A673 (cell line): ENCODE data around the gene ZBTB33. TPM values are rescaled to one million over a fixed set of nuclear protein-coding genes. Genes with fewer than 3 reads are reported as not detected.

Source experiments
- BruUV-seq: library from RNA; stranded (reverse); fragments of 400-500 nt; replicated peaks from 2 replicates; lab custom pipeline; 2021; lab: Mats Ljungman, UMichigan
- CTCF ChIA-PET: fragments of 300-600 bp; sonication (Branson Sonifier 250); formaldehyde crosslinking; loops from one replicate; lab custom pipeline; 2022; ENCODE audit warnings: antibody characterized with exemption; lab: Charles Lee
- POLR2A ChIA-PET: fragments of 300-600 bp; sonication (Branson Sonifier 250); formaldehyde crosslinking; loops from one replicate; lab custom pipeline; 2022; ENCODE audit warnings: antibody characterized with exemption; ENCODE audit not compliant: low non-redundant PET; lab: Charles Lee
- DNase-seq: peaks from one replicate; pipeline ENCODE4 v3.0.0-alpha.2; 2015; ENCODE audit warnings: low spot score
- H3K27ac ChIP-seq: fragments of 200-600 bp; sonication (generic); 2 replicates; pipeline ENCODE4 v1.5.1; 2016; ENCODE audit warnings: mixed run types, low read depth, mild to moderate bottlenecking, mixed read lengths, antibody characterized with exemption, low read length; ENCODE audit not compliant: poor library complexity, severe bottlenecking
- H3K27me3 ChIP-seq: fragments of 200-600 bp; sonication (generic); replicated peaks from 2 replicates; pipeline ENCODE4 v1.6.1; 2017; ENCODE audit warnings: mixed run types, low read depth, mild to moderate bottlenecking, mixed read lengths, antibody characterized with exemption, low read length; ENCODE audit not compliant: insufficient read depth, poor library complexity
- H3K36me3 ChIP-seq: fragments of 200-600 bp; sonication (generic); 2 replicates; pipeline ENCODE4 v1.6.1; 2016; ENCODE audit warnings: mixed run types, mild to moderate bottlenecking, mixed read lengths, antibody characterized with exemption, low read length; ENCODE audit not compliant: insufficient read depth, poor library complexity, severe bottlenecking
- H3K4me1 ChIP-seq: fragments of 200-600 bp; sonication (generic); 2 replicates; pipeline ENCODE4 v1.6.1; 2017; ENCODE audit warnings: mixed run types, mild to moderate bottlenecking, mixed read lengths, antibody characterized with exemption, low read length; ENCODE audit not compliant: insufficient read depth, poor library complexity, severe bottlenecking
- H3K4me3 ChIP-seq: fragments of 200-600 bp; sonication (generic); 2 replicates; pipeline ENCODE4 v1.5.1; 2016; ENCODE audit warnings: low read depth, mixed run types, mild to moderate bottlenecking, mixed read lengths, low read length; ENCODE audit not compliant: poor library complexity, severe bottlenecking
- H3K9me3 ChIP-seq: fragments of 200-600 bp; sonication (generic); 2 replicates; pipeline ENCODE4 v1.6.1; 2016; ENCODE audit warnings: mixed run types, low read depth, mild to moderate bottlenecking, mixed read lengths, antibody characterized with exemption, low read length; ENCODE audit not compliant: poor library complexity, severe bottlenecking
- CTCF ChIP-seq: fragments of 300-800, 200-600 bp; sonication (generic); conservative IDR thresholded peaks from 2 replicates; pipeline ENCODE4 v1.5.1; 2017; ENCODE audit warnings: low read depth, mild to moderate bottlenecking, antibody characterized with exemption, low read length, moderate library complexity, mixed read lengths
- EZH2 ChIP-seq: fragments of 200-600 bp; sonication (generic); IDR thresholded peaks from 2 replicates; pipeline ENCODE4 v1.6.1; 2017; ENCODE audit warnings: borderline replicate concordance, low read depth, mild to moderate bottlenecking, mixed read lengths, antibody characterized with exemption, low read length; ENCODE audit not compliant: poor library complexity, severe bottlenecking
- intact Hi-C: fragments of 100-400 bp; cut with micrococcal nuclease; formaldehyde crosslinking; loops from one replicate; pipeline ENCODE4 v1.10.0; 2022; ENCODE audit not compliant: unreplicated experiment
- total RNA-seq: library from RNA; stranded (reverse); gene quantifications from 2 replicates; pipeline ENCODE4 v1.2.3, GENCODE V29; 2021

ZBTB33 gene
- total RNA-seq, 1 experiment from 2014 or later: 18.2 TPM

- ChIA-PET CTCF (no interaction called here), POLR2A (no interaction called here)
- intact Hi-C loops: no loop called here
- H3K9me3 ChIP-seq: no peaks in the 10 kb centered on the region
- no TSS peak for BruUV-seq
- H3K27me3 ChIP-seq: no peaks in the 10 kb centered on the region
- DNase-seq: no peak
- no peak overlapping the region for H3K27ac ChIP-seq
- TF ChIP-seq CTCF (no peak), EZH2 (no peak)
- no peak overlapping the region for H3K4me3 ChIP-seq
- no peaks in the 10 kb centered on the region for H3K4me1 ChIP-seq
- H3K36me3 ChIP-seq: no peaks in the 10 kb centered on the region
These were observed 18.9 kb downstream of the ZBTB33 start for GRCh38 chrX:120269373-120270035.

DNA sequence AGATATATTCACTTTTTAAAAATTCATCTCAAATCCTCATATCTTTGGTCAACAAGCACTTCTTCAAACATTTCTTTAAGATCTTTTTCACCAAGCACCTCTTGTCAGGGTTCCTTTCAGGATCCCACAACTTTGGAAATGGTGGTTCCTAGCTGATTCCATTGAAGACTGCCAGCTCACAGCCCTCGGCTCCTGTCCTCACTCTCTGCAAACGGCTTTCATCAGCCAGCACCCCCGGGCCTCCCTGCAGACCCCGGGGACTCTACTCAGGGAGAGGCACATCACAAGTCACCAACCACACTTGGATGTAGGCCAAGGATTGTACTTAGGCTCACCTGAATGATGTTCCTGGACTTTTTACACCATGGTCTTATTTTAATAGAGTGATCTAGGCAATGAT, 20.0 kb downstream of the ZBTB33 start:
- Histone ChIP-seq H3K36me3 (no peaks in the 10 kb centered on the region), H3K27me3 (no peaks in the 10 kb centered on the region), H3K4me1 (no peaks in the 10 kb centered on the region), H3K4me3 (no peak overlapping the region), H3K27ac (no peak overlapping the region), H3K9me3 (no peaks in the 10 kb centered on the region)
- no TSS peak for BruUV-seq
- ChIA-PET CTCF (no interaction called here), POLR2A (no interaction called here)
- TF ChIP-seq CTCF (no peak), EZH2 (no peak)
- no peak for DNase-seq
- intact Hi-C loops: no loop called here

GRCh38 chrX:120271218-120271617, 20.6 kb downstream of the ZBTB33 start:
- TF ChIP-seq EZH2: no peak
- no TSS peak for BruUV-seq
- DNase-seq: no peak
- intact Hi-C loops: no loop called here
- Histone ChIP-seq H3K4me3 (no peak overlapping the region), H3K36me3 (no peaks in the 10 kb centered on the region), H3K4me1 (no peaks in the 10 kb centered on the region), H3K9me3 (no peaks in the 10 kb centered on the region), H3K27me3 (no peaks in the 10 kb centered on the region), H3K27ac (no peak overlapping the region)
- ChIA-PET POLR2A (no interaction called here), CTCF (no interaction called here)

GRCh38 chrX:120274145-120274544, 23.5 kb downstream of the ZBTB33 start:
- no peaks in the 10 kb centered on the region for H3K27me3 ChIP-seq

More at GRCh38 chrX:120274145-120274544, 23.5 kb downstream of the ZBTB33 start:
- no peaks in the 10 kb centered on the region for H3K9me3 ChIP-seq
- BruUV-seq: no TSS peak
- no peak for TF ChIP-seq EZH2
- no peak for TF ChIP-seq CTCF
- H3K27ac ChIP-seq: no peak overlapping the region
- no peaks in the 10 kb centered on the region for H3K4me1 ChIP-seq
- no peaks in the 10 kb centered on the region for H3K36me3 ChIP-seq
- intact Hi-C loops: no loop called here
- no peak for DNase-seq
- ChIA-PET POLR2A (no interaction called here), CTCF (no interaction called here)
- no peak overlapping the region for H3K4me3 ChIP-seq
